Activated T-cell treated with anti-CD3 and anti-CD28 coated beads for 48 hours (primary cell): ENCODE data around the gene MAS1L.

Experiments used
- DNase-seq: peaks from one replicate; pipeline ENCODE4 v3.0.0-alpha.2; 2020; ENCODE audit warnings: low read depth

The MAS1L gene

DNA sequence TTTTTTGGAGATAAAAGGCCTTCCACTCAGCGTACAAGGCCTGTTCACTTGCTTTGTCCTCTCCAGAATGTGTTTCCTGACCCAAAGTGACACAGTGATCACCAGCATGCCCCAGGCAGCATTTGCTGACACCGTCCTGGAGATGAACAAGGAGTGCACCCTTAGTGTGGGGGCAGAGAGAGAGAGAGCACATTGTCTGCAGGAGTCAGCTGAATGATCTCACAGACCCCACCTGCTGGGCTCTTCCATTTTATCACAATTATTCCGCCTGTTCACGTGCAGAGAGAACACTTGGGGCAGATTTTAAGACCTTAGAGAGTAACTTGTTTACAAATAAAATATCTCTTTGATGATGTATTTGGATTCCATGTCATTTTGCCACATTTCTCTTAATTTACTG, 22.4 kb upstream of the MAS1L start:
- no peak for DNase-seq

DNA sequence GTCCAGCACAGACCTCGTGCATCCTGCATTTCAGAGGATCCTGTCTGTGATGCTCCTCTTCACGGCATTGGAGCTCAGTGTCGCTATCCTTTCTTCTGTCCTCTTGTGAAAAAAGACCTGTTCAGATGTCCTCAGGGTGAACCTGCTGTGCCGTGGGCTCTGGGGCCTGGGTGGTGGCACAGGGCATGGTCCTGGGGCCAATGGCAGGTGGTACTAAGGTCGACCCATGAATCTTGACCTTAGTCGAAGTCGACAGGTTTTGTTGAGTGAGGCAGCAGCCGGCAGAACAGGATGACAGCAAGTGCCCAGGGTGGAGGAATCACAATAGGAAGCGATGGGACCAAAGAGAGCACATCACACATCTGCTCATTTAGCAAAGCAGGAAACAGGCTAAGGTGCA, 22.0 kb upstream of the MAS1L start:
- DNase-seq: no peak

GRCh38 chr6:29509239-29509638, 21.5 kb upstream of the MAS1L start:
- no peak for DNase-seq

DNA sequence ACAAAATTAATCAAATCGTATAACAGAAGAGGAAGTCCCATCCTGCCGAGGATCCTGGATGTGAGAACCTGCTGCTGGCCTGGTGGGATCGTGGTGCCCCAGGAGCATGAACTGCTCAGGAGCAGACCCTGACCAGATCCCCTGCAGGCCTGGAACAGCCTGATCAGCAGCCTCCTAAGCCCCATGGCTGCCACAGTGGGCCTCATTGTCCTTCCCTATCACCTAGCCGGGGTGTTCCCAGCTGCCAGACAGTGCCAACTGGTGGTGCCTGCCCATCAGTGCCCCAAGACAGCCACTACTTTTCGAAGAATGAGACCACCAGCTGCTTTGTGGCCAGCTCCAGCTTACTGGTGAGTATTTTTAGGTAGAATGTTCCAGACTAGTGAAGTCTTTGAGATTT, 19.6 kb upstream of the MAS1L start:
- no peak for DNase-seq

DNA sequence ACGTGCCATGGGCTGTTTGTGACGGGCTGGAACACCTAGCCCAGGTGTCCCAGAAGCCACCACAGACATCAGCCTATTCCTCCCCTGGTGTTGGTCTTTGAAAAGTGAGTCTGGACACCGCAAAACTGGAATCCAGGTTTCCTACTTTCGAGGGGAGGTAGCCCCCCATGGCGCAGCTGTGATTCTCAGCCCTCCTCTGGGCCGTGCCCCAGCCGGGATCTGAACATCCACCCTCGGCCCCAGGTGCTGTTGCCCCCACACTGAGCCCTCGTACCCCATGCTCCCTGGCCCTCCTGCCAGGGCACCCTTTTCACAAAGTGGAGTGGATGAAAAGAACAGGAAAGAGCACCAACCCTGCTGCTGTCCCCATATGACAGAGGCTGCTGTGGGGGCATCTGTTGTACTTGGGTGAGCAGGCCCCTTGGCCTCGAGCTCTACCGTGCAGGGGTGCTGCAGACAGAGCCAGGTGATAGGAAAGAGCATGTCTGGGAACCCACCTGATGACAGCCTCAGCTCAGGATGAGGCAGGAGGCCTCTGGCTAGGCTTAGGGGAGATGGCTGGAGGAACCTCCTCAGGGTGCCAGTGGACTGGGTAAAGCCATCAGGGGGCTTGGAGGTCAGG, 18.8 kb upstream of the MAS1L start:
- DNase-seq: no peak

- no peak for DNase-seq
Observed at GRCh38 chr6:29505808-29506207, 18.1 kb upstream of the MAS1L start.

GRCh38 chr6:29504961-29505360, 17.2 kb upstream of the MAS1L start:
- no peak for DNase-seq

DNA sequence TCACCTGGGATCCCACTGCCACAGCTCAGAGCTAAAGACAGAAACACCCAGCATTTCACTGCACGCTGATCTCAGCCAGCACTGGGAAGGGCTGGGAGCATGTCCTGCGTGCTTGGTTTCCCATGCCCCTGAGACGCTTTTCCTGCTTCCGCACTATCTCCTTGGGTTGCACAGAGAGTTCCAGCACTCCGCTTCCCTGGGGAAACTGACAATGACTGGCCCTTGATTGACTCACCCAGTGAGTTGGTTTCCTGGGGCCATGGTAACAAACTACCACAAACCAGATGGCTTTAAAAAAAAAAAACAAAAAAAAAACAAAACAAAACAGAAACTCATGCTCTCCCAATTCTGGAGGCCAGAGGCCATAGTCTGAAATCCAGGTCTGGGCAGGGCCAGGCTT, 14.8 kb upstream of the MAS1L start:
- no peak for DNase-seq

- DNase-seq: no peak
Observed at GRCh38 chr6:29502181-29502580, 14.4 kb upstream of the MAS1L start.

- DNase-seq: no peak
Observed at GRCh38 chr6:29501106-29501505, 13.3 kb upstream of the MAS1L start.

GRCh38 chr6:29500594-29500993, 12.8 kb upstream of the MAS1L start:
- no peak for DNase-seq

DNA sequence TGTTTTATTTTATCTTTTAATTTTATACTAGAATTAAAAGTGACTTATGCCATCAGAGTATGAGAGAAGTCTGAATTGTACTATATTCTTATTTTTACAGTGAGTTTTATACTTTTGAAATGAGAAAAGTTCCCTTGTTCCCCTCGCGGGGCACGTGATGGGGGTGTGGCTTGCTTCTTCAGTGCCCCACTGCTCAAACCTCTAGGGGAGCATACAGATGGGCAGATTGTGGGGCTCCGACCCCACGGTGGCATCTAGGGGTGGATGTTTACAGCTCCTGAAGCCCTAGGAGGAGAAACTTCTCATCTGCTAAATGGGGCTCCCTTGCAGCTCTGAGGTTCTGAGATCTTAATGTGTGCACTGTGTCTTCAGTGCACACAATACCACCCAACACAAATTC, 11.9 kb upstream of the MAS1L start:
- DNase-seq: no peak

DNA sequence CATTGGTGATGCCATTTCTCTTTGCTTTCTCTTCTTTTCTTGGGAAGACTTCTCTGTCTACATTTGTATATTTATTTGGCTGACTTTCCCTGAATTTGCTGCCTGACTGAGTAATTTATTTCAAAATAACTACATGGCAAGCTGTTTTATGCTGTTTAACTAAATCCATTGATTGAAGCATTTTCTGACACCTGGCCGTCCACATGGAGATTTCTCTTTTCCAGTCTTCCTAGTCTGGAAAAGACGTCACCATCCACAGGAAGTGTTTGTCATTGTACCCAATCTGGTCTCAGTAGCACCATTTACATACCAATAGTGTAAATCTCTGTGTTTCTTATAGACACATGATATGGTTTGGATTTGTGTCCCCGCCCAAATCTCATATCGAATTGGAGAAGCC, 9.2 kb upstream of the MAS1L start:
- no peak for DNase-seq

GRCh38 chr6:29495571-29495970, 7.8 kb upstream of the MAS1L start:
- no peak for DNase-seq

DNA sequence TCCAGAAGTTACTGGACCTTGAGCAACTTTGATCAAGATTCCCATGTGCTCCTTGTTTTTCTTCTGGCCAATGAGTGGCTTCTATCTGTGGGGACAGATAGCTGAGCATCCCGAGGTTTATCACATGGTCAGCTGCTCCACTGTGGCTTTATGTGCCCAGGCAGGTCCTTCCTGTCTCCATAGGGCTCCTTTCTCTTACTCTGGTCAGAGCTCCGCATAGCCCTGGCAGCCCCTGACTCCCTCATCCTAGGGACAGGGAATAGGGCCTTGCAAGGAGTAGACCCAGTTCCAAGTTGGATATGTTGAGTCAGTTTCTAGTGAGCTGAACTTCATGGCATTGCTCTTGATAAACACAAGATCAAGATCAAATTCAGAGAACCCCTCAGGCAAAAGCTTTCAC, 6.4 kb upstream of the MAS1L start:
- DNase-seq: no peak

GRCh38 chr6:29493261-29493660, 5.5 kb upstream of the MAS1L start:
- no peak for DNase-seq

GRCh38 chr6:29491574-29491973, 3.8 kb upstream of the MAS1L start:
- DNase-seq: no peak

DNA sequence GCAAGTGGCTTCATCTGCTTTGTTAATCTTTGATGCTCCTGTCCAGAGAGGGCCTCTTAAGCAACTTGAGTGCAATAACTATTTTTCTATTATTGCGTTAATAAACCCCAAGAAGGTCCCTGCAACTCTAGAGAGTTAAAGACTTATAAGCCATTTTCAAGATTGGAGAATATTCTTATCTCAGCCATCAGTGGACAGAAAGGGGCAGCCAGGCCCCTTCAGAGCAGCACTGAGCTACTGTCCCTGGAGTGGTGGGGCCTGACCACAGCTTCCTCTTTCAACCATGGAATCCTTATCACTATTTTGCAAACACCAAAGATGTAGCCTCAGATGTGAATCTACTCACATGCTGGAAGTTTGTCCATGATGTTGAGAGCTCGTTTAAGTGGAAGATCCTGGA, 2.8 kb upstream of the MAS1L start:
- DNase-seq: no peak

DNA sequence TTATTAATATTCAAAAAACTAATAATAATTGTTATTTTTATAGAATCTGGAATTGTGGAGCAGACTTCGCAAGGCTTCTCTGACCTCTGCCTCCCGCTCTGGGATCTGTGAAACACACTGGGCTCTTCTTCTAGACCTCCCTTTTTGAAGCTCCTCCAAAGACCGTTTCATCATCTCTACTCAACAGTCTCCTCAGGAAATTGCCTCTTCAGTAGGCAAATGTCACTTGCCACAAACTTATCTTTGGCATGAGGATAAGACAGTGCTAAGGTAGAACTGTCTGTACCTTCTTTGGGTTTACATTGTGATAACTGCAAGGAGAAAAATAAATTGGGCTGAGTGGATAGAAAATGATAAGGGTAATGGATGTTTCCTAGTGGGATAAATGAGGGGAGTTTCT, 2.3 kb upstream of the MAS1L start:
- DNase-seq: no peak

DNA sequence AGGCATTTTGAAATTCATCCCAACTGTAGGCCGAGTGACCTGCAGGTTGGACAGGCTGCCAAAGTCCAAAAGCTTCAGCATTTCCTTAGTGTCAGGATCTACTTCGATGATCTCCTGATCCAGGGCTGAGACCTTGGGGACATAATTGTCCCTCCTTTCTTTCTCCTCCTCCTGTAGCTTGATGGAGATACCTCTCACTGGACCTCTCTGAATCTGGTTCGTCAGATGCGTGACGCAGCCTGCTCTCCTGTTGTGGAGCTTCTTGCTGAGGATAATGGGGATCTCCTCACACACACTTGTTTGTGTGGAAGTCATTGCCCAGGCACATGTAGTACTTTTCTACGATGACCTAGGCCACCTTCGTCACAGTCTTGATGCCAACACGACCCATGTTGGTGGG, 1.5 kb upstream of the MAS1L start:
- DNase-seq: no peak

GRCh38 chr6:29488874-29489273, 1.1 kb upstream of the MAS1L start:
- DNase-seq: no peak

- no peak for DNase-seq
Observed at GRCh38 chr6:29487131-29487530, 625 bp downstream of the MAS1L start.

DNA sequence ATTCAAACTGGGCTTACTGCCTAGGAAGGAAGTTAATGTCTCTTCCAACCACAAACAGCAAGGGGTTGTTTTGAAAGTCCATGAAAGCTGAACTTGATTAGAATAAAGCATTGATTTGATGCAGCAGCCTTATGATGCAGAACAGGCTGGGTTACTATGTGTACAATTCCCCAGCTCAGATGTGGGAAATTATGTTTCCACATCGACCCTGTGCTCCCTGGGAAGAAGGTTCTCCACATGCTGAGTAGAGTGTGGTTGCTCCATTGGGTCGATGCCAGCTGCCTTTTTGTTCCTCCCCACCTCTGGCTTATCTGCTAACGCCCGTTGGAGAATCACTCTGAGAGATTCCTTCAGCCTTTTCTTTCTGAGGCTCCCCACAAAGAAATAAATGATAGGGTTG, 1.2 kb downstream of the MAS1L start:
- DNase-seq: no peak

DNA sequence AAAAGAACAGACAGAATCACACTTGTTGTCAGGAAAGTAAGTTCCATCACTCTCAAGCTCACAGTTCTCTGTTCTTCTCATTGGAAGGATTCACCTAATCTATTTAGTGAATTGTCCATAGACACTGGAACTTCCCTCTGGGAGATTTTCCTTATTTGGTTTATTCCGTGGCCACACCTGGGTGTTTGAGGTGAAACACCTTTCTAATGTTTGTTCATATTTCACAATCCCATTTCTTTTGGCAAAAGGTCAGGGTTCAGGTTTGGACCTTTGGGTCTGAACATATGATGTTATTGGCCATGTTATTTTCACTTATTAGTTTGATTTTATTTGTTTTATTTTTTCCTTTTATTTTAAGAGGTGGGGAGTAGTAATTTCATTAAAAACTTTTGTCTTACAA, 4.0 kb downstream of the MAS1L start:
- DNase-seq: no peak

DNA sequence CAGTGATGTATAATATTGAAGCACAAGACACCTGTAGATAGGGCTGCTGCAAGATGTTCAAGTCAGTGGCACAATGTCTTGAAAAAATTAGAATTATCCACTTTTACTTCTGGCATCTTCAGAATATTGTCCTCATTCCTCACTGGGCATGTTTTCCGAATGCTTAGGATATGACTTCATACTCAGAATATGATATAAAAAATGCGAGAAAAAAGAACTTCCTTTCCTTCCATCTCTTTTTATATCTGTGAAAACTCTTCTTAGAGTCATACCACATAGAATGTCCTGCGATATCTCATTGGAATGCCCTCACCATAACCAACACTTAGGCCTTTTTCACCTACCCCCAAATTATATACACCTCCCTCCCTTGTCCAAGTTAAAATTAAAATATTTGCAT, 4.6 kb downstream of the MAS1L start:
- no peak for DNase-seq
